Stimulated activated CD4-positive, alpha-beta T cell treated with anti-CD3 and anti-CD28 coated beads, TNF-alpha, amount 100 ng/mL, for 1 hour (primary cell): ENCODE data around the gene RUSC1.

Experiments used
- DNase-seq, 3 donors: peaks; one replicate each; pipeline ENCODE4 v3.0.0-alpha.2; 2020; ENCODE audit warnings: low read depth in 3 of 3, low spot score in 1 of 3

Gene RUSC1

GRCh38 chr1:155294520-155295182, 26.0 kb upstream of the RUSC1 start:
- no peak for DNase-seq

- DNase-seq = no peak
These were observed 25.3 kb upstream of the RUSC1 start for GRCh38 chr1:155295183-155295941.

- DNase-seq = no peak
These were observed 24.8 kb upstream of the RUSC1 start for GRCh38 chr1:155295942-155296267.

GRCh38 chr1:155296661-155297060, 24.0 kb upstream of the RUSC1 start:
- DNase-seq = no peak

- no peak for DNase-seq
These were observed 23.3 kb upstream of the RUSC1 start for GRCh38 chr1:155297384-155297783.

- no peak for DNase-seq
These were observed 20.7 kb upstream of the RUSC1 start for GRCh38 chr1:155300024-155300423.

GRCh38 chr1:155300553-155301329, 20.0 kb upstream of the RUSC1 start:
- DNase-seq = no peak

- DNase-seq = no peak
These were observed 19.3 kb upstream of the RUSC1 start, which contains the start of gene PKLR for GRCh38 chr1:155301342-155301841. PKLR (minus strand) TSS chr1:155301438; CDS start chr1:155301395, 43 bp downstream.

- DNase-seq = no peak
These were observed 16.1 kb upstream of the RUSC1 start for GRCh38 chr1:155304558-155305063.

GRCh38 chr1:155305881-155306391, 14.8 kb upstream of the RUSC1 start:
- DNase-seq = no peak

GRCh38 chr1:155307247-155307740, 13.4 kb upstream of the RUSC1 start:
- no peak for DNase-seq

GRCh38 chr1:155308493-155309422, 11.9 kb upstream of the RUSC1 start, which contains the start of gene FDPS:
FDPS (plus strand) TSS chr1:155308866; CDS start chr1:155309790, 924 bp downstream.
- peak; percentile 82 to 94 (median 92) for DNase-seq

- no peak for DNase-seq
These were observed 11.2 kb upstream of the RUSC1 start for GRCh38 chr1:155309423-155310021.

GRCh38 chr1:155313261-155313660, 7.4 kb upstream of the RUSC1 start:
- DNase-seq = no peak

- no peak for DNase-seq
These were observed 3.8 kb upstream of the RUSC1 start for GRCh38 chr1:155316922-155317321.

- DNase-seq = no peak
These were observed 2.6 kb upstream of the RUSC1 start for GRCh38 chr1:155318082-155318481.

- DNase-seq = no peak
These were observed 1.2 kb upstream of the RUSC1 start for GRCh38 chr1:155319536-155319935.

- DNase-seq = no peak
These were observed 442 bp upstream of the RUSC1 start for GRCh38 chr1:155320252-155320651.

GRCh38 chr1:155321639-155322503, 1.2 kb downstream of the RUSC1 start:
- no peak for DNase-seq
